Pulmonary artery endothelial cell (primary cell): ENCODE measurements around the gene RBFOX1. TPM values are rescaled to one million over a fixed set of nuclear protein-coding genes. Genes with fewer than 3 reads are reported as not detected.

Experiments
- DNase-seq: peaks from one replicate; pipeline ENCODE4 v3.0.0-alpha.2; 2011; ENCODE audit warnings: low read depth, low spot score
- total RNA-seq: library from RNA; depleted of rRNA; stranded (reverse); fragments of >200 nt; gene quantifications from 2 replicates; pipeline ENCODE4 v1.2.3, GENCODE V29; 2014

Gene RBFOX1
- total RNA-seq, 1 donor from 2014 or later = not detected

DNA sequence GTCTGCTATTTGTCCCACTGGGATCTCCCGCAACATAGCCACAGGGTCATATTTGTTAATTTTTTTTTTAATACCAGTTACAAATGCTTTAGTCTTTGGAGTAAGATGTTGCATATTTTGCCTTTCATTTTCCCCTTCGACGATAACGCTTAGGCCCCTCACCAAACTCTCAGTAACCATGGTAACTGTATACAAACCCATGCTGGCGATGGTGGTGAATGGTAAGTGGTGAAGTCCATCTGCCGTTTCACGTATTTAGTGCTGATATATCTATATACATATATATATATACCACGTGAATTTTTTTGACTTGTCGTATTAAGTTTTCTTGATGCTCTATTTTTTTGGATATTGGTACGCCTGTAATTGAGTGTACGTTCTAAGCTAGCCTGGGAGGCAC lies 263.7 kb downstream of the RBFOX1 start:
- no peak for DNase-seq

DNA sequence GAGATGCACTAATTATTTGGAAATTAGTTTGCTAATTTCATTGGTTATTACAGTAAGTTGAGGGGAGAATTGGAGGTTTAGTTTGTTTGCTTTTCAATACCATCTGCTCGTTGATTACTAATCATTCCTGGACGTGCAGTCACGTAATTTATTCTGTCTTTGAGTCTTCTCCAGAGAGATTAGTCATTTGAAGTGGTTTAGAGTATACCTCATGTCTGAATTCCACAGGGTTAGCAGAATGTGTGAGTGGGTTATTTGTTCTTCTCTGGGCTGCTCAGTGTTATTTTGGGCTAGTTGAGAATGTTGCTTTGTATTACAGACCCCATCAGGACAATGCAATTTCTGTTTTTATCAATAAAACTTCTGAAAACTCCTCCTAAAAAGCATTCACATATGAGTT lies 265.0 kb downstream of the RBFOX1 start:
- no peak for DNase-seq

DNA sequence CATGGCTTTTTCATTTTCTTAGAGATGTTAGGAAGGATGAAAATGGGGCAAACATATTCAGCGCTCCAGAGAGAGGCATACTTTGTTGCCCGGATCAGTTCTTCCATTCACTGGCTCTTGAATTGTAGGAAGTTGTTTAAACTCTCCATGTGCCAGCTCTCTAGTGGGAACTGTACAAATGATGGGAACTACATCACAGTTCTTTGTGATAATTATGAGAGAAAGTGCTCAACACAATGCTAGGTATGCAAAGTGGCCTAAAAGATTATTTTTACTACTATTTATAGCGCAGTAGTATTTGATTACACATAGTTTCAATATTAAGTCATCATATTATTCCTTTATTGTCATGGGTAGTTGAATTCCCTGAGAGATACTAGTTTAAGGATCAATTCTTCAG lies 268.5 kb downstream of the RBFOX1 start:
- no peak for DNase-seq

GRCh38 chr16:7602291-7602950 lies 269.8 kb downstream of the RBFOX1 start:
- DNase-seq = no peak

DNA sequence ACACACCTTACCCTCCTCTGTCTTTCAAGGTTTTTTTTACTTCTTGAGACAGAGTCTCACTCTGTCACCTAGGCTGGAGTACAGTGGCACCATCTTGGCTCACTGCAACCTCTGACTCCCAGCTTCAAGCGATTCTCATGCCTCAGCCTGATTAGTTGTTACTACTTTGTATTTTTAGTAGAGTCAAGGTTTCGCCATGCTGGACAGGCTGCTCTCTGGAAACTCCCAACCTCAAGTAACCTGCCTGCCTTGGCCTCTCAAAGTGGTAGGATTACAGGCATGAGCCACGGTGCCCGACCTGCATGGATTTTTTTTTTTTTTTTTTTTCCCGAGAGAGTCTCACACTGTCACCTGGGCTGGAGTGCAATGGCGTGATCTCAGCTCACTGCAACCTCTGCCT lies 273.2 kb downstream of the RBFOX1 start:
- DNase-seq = no peak

- DNase-seq = no peak
Observed at GRCh38 chr16:7612671-7613070, 280.0 kb downstream of the RBFOX1 start.

DNA sequence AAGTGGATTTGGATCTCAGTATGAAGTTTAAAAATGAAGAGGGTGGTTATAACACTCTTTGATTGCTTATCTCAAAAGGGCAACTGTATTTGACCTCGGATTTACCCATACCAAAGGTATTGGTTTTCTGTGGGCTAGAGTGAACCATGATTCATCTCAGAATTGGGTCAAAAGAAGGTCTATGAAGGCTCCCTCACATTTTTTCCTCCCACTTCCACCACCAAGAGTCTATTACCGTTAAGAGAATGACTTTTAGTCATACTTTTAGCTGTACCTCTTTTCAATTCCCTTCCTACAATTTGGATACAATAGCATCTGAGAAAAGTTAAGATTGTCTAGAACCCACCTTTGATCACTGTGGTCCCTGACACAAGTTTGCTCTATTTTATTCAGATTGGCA lies 280.9 kb downstream of the RBFOX1 start:
- no peak for DNase-seq

DNA sequence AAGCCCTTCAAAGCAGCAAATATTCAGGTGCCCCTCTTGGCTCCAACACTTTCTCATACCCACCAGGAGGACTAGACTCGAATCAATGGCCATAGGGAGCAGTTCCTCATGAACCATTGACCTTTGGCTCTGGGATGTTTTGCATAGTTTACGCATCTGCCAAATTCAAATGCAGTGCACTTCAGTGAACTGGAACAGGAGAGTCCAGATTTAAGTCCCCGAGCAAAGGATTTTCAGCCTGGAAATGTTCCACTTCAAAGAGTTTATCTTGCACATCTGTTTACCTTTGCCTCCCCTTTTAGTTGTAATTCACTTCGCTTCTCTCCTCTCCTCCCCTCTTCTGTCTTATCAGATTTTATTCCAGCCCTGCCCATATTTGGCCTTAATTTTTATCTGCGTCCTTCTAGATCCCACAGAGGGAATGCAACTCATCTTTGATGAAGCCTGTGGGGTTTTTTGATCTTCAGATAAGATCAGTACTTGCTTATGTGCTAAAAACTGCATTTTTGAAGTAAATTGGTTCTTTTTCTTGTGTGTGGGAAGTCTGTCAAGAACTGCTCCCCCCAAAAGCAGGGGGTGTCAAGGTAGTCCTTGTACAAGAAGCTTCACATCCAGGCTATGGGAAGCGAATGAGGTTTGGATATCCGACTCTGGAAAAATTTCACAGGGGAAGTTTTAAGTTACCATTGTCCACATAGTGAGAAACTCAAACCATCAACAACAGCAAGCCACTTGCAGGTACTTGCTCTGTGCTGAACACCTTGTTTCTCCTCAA lies 281.6 kb downstream of the RBFOX1 start:
- no peak for DNase-seq

- no peak for DNase-seq
Observed at GRCh38 chr16:7615565-7615964, 282.9 kb downstream of the RBFOX1 start.

DNA sequence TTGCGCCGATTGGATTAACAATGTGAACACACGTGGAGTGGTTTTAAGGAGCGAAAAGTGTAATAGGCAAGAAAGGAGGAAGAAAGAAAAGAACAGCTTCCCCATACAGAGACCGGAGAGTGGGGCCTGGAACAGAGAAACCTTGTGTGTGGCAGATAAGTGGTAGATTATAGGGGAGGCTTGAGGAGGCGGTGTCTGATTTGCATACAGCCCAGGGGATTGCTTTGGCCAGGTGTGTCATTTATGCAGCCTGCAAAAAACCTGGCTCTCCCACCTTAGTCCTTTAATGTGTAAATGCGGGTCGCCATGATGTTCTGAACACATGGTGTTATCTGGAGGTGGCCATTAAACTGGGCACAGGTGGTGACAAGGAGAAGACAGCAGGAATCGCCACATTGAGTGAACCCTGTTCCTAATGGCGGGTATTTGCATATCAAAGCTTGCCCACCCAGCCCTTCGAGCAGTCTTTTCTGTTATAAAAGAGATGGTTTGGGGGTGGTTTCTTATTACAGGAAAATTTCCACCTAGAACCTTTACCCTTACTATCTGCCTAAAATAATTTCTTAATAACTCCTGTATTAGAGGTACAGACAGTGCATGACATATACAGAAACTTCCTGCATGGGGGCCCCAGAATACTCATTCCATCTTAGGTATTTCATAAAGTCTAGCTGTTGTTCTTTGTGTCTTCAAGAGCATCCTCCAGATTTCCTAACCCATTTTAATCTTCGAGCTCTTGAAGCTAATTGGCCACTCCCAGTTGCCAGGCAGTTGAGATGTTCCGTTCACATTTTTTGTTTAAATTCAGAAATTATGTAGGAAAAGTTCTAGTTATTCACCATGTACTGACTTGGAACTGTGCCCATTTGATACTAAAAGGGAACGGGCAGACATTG lies 292.5 kb downstream of the RBFOX1 start:
- DNase-seq = no peak

GRCh38 chr16:7628981-7629380 lies 296.3 kb downstream of the RBFOX1 start:
- no peak for DNase-seq

DNA sequence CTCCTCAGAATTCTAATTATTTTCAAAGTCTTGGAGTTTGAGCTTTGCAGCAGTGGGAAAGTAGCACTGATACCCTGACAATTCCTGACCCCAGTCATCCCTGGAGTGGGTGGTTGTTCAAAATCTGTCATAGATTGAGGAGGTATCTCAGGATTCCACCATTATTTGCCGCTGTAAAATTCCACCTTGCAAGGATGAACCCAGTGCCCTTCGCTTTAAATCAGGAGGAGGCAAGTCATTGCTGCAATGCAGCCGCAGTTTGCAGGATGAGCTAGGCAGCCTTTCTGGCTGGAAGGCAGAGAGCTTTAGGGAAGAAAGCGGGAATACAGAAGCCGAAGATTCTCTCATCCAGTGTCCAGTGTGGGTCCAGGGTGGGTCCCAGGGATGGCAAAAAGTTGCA lies 296.9 kb downstream of the RBFOX1 start:
- no peak for DNase-seq

DNA sequence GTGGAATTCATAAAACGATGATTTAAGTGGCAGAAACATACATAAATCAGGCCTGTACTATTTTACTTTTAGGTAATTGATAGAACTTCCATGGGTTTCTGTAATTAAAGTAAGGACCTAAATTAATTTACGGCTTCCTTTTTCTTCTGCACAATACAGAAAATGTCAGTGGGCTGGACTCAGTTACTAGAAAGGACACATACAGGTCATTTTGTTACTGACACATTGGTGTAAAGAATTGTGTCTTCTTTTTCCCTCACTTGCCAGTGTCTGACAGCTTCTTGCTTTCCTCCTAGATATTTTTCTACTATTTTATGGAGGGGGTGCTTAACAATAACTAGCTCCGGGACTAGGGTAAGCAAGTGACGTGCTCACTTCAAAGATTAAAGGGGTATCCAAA lies 304.8 kb downstream of the RBFOX1 start:
- DNase-seq = no peak

GRCh38 chr16:7638306-7638705 lies 305.7 kb downstream of the RBFOX1 start:
- no peak for DNase-seq

- no peak for DNase-seq
Observed at GRCh38 chr16:7640334-7640733, 307.7 kb downstream of the RBFOX1 start.

DNA sequence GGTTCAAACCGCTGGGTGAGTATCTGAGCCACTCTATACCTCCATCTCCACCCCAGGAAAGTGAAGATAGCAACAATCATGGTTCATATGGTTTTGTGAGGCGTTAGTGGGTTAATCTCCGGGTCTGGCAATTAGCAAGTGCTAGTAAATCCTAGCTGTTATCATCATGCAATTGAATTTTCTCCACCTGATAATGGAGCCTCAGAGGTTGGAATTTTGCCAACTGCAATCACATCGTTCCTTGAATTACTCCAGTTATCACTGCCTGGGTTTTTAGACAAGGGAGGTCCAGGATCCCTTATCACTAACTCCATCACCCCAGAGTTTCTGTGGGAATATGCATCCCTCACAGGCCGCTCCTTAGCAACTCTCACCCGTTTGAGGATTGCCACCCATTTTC lies 311.5 kb downstream of the RBFOX1 start:
- DNase-seq = no peak

DNA sequence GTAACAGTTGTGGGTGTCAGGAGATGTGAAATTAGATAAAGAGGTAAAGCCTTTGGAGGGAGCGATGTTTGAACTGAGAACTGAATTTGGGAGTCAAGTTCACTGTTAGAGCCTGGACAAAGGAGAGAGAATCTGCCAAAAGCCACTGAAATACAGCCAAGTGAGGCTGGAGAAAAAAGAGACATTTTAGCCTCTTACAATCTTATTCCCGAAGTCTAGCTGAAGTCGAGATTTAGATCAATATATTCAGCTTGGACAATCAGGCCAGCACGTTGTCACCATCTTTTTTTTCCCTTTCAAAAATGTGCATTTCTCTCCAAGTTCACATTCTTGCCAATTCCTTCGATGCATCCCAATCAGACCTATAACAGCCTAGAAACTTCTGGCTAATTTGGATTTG lies 312.2 kb downstream of the RBFOX1 start:
- DNase-seq = no peak

DNA sequence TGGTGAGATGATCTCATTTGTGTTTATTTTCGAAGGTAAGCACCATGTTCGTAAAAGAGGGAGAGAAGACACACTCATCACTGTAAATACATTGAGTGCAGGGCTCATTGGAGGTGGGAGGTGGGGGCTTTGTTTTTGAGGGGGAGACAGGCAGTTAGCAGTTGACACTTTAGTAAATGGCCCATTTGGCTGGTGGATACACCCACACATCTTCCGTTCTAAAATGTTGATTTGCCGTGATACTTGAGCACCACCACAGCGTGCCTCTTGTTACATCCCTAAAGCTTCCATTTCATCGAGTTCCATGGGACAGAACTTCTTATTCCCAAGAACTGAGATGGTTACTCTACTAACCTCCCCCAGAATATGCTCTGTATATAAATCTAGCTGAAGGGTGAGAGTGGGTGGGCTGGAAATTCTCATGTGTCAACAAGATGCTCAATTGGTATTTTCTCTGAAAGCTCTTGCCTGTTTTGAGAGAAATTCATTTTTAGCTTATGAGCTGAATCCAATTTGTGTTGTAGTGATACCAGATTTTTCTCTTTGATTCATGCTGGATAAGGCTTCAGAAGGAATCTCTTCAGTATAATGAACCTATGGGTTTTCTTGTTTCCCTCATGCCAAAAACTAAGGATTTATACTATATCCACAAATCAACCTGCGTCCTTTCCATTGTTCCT lies 314.3 kb downstream of the RBFOX1 start:
- DNase-seq = no peak

GRCh38 chr16:7650431-7650830 lies 317.8 kb downstream of the RBFOX1 start:
- DNase-seq = no peak

- no peak for DNase-seq
Observed at GRCh38 chr16:7651803-7652570, 319.3 kb downstream of the RBFOX1 start.
